Endothelial cell of umbilical vein (primary cell): ENCODE measurements around the gene PDYN. TPM values are rescaled to one million over a fixed set of nuclear protein-coding genes. Genes with fewer than 3 reads are reported as not detected.

Experiments used
- BruUV-seq: library from RNA; stranded (reverse); fragments of 400-500 nt; replicated peaks from 2 replicates; lab custom pipeline; 2021; lab: Mats Ljungman, UMichigan
- CTCF ChIA-PET: fragments of 300-600, 350-600 bp; sonication (Branson Sonifier 250); formaldehyde crosslinking; loops from one replicate; lab custom pipeline; 2021; ENCODE audit warnings: antibody characterized with exemption, inconsistent platforms; lab: Charles Lee
- POLR2A ChIA-PET: fragments of 300-600, 350-600 bp; sonication (Branson Sonifier 250); formaldehyde crosslinking; loops from one replicate; lab custom pipeline; 2021; ENCODE audit warnings: antibody characterized with exemption, inconsistent platforms; lab: Charles Lee
- DNase-seq: peaks from one replicate; pipeline ENCODE4 v3.0.0-alpha.2; 2011; ENCODE audit warnings: low read depth, low spot score
- FAIRE-seq: peaks from 2 replicates; lab custom pipeline; 2011; peaks lifted over from hg19 to GRCh38; lab: Jason Lieb, UNC
- H2AFZ ChIP-seq: 2 replicates; pipeline ENCODE4 v1.6.0; 2012; ENCODE audit warnings: low read depth, low read length, control low read depth, inconsistent platforms
- H3K27ac ChIP-seq: 2 replicates; pipeline ENCODE4 v1.5.1; 2011; ENCODE audit warnings: low read depth, mild to moderate bottlenecking, control low read depth, low read length, moderate library complexity; ENCODE audit not compliant: insufficient read depth
- H3K27me3 ChIP-seq, 2 experiments: 2 replicates each; pipeline versions ENCODE4 v1.6.0 to v1.6.1; 2011; ENCODE audit warnings: low read length in 2 of 2, mixed read lengths in 1 of 2; ENCODE audit not compliant: control insufficient read depth in 2 of 2, insufficient read depth in 2 of 2
- H3K36me3 ChIP-seq, 2 experiments: 2 replicates in 1 of 2; 3 replicates in 1 of 2; pipeline ENCODE4 v1.5.1; 2011; ENCODE audit warnings: low read length in 2 of 2, mild to moderate bottlenecking in 1 of 2, moderate library complexity in 1 of 2; ENCODE audit not compliant: control insufficient read depth in 2 of 2, insufficient read depth in 2 of 2; ENCODE audit errors: extremely low read depth in 1 of 2
- H3K4me1 ChIP-seq: 3 replicates; pipeline ENCODE4 v1.5.1; 2011; ENCODE audit warnings: mild to moderate bottlenecking, low read length; ENCODE audit not compliant: control insufficient read depth, insufficient read depth; ENCODE audit errors: extremely low read depth
- H3K4me2 ChIP-seq: 2 replicates; pipeline ENCODE4 v1.6.1; 2011; ENCODE audit warnings: low read length, control low read depth, mixed read lengths; ENCODE audit not compliant: insufficient read depth
- H3K4me3 ChIP-seq, 3 experiments: fragments of 200-600 bp in 1 of 3; sonication (generic), shearing (Covaris generic) in 1 of 3; replicated peaks in 1 of 3; 2 replicates each; pipeline ENCODE4 v1.5.1; 2011 to 2016; ENCODE audit warnings: control low read depth in 3 of 3, low read length in 3 of 3, mild to moderate bottlenecking in 2 of 3, inconsistent platforms in 1 of 3, low read depth in 1 of 3, moderate library complexity in 1 of 3; ENCODE audit not compliant: insufficient read depth in 1 of 3
- H3K79me2 ChIP-seq: 2 replicates; pipeline ENCODE4 v1.6.0; 2012; ENCODE audit warnings: low read length, inconsistent platforms; ENCODE audit not compliant: control insufficient read depth, insufficient read depth
- H3K9ac ChIP-seq: replicated peaks from 2 replicates; pipeline ENCODE3; 2011; ENCODE audit warnings: low read length, control low read depth; ENCODE audit not compliant: insufficient read depth; ENCODE audit errors: extremely low read depth
- H3K9me1 ChIP-seq: replicated peaks from 3 replicates; pipeline ENCODE4 v1.6.0; 2011; ENCODE audit warnings: mild to moderate bottlenecking, low read length; ENCODE audit not compliant: control insufficient read depth, insufficient read depth; ENCODE audit errors: extremely low read depth
- H3K9me3 ChIP-seq: replicated peaks from 2 replicates; pipeline ENCODE4 v1.5.1; 2012; ENCODE audit warnings: low read length, inconsistent platforms; ENCODE audit not compliant: control insufficient read depth, insufficient read depth
- H4K20me1 ChIP-seq: replicated peaks from 2 replicates; pipeline ENCODE3; 2011; ENCODE audit warnings: mild to moderate bottlenecking, low read length; ENCODE audit not compliant: control insufficient read depth, insufficient read depth; ENCODE audit errors: extremely low read depth
- EZH2 ChIP-seq: IDR thresholded peaks from 2 replicates; pipeline ENCODE4 v1.6.1; 2012; ENCODE audit warnings: borderline replicate concordance, low read depth, mild to moderate bottlenecking, moderate library complexity, low read length, inconsistent platforms; ENCODE audit not compliant: severe bottlenecking
- FOS ChIP-seq: IDR thresholded peaks from 2 replicates; pipeline ENCODE4 v1.6.1; 2011; ENCODE audit warnings: mild to moderate bottlenecking, low read length, moderate library complexity, borderline replicate concordance; ENCODE audit not compliant: insufficient read depth
- GATA2 ChIP-seq: IDR thresholded peaks from 2 replicates; pipeline ENCODE4 v1.7.0; 2011; ENCODE audit warnings: low read depth, mild to moderate bottlenecking, moderate library complexity, mixed read lengths, low read length; ENCODE audit not compliant: insufficient read length, insufficient read depth
- JUN ChIP-seq: IDR thresholded peaks from 2 replicates; pipeline ENCODE4 v1.6.1; 2011; ENCODE audit warnings: borderline replicate concordance, low read depth; ENCODE audit not compliant: insufficient read length, insufficient read depth
- MAX ChIP-seq: IDR thresholded peaks from 2 replicates; pipeline ENCODE4 v1.6.1; 2011; ENCODE audit not compliant: insufficient read depth, insufficient read length
- MYC ChIP-seq: IDR thresholded peaks from one replicate; pipeline ENCODE4 v1.6.1; 2011; ENCODE audit warnings: mild to moderate bottlenecking, low read depth, low read length
- POLR2A ChIP-seq: IDR thresholded peaks from 2 replicates; pipeline ENCODE4 v1.6.1; 2012; ENCODE audit warnings: low read depth, mild to moderate bottlenecking, control low read depth, low read length
- POLR2AphosphoS5 ChIP-seq: IDR thresholded peaks from 2 replicates; pipeline ENCODE4 v1.6.1; 2012; ENCODE audit warnings: low read depth, mild to moderate bottlenecking, control low read depth, low read length, moderate library complexity; ENCODE audit not compliant: insufficient read depth
- dilution Hi-C: fragments of 300-500 bp; cut with MboI; formaldehyde crosslinking; loops from one replicate; pipeline ENCODE4 v1.15.0; 2019; ENCODE audit warnings: low sequenced_read_pairs; ENCODE audit not compliant: extremely low pct_ligation_motif_present
- intact Hi-C: fragments of 100-400 bp; cut with micrococcal nuclease; formaldehyde crosslinking; loops from one replicate; pipeline ENCODE4 v1.10.0; 2022
- polyA plus RNA-seq, 4 experiments: library from polyadenylated mRNA; depleted of rRNA in 3 of 4; stranded (reverse) in 3 of 4; unstranded in 1 of 4; fragments of >200 nt; gene quantifications; 2 replicates each; pipeline versions ENCODE4 v1.2.1 to v1.2.3, GENCODE V29; 2011 to 2012; ENCODE audit warnings: missing spikeins in 1 of 4
- total RNA-seq: library from RNA; stranded (reverse); gene quantifications from 2 replicates; pipeline ENCODE4 v1.2.3, GENCODE V29; 2021
- TF ChIP-seq, protein P1 (sequence below), 2 donors: IDR thresholded peaks; 1 replicate in 1 of 2; 2 replicates in 1 of 2; pipeline ENCODE4 v1.5.1; 2011; ENCODE audit warnings: low read length in 2 of 2, mild to moderate bottlenecking in 2 of 2, moderate library complexity in 2 of 2, control low read depth in 1 of 2, inconsistent platforms in 1 of 2, low read depth in 1 of 2; ENCODE audit not compliant: insufficient read depth in 1 of 2; ENCODE audit errors: extremely low read depth in 1 of 2

PDYN gene
- total and polyA plus RNA-seq, 2 donors (not counting 3 experiments of a cell fraction or from before 2014, with no cell fraction given), result not detected

DNA sequence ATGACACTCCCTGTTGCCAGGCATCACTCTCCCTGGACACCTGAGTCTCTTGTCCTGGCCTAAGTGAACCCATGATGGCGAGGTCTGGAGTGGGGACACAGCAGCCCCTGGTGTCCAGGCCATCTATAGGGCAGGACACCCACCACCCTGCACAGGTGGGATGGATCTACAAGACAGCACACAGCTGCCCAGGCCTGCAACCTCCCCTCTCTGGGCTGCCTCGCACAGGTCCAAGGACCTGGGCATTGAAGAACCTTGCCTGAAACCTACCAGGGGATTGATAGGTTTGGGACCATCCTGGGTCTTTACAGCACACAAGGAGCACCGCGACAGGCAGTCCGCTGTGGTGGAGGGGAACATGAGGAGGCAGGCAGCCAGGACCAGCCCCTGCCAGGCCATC lies 11.2 kb downstream of the PDYN start:
- Histone ChIP-seq H3K79me2 (no peaks in the 10 kb centered on the region), H3K9me1 (no peaks in the 10 kb centered on the region), H3K9me3 (no peaks in the 10 kb centered on the region), H3K4me1 (no peaks in the 10 kb centered on the region), H3K4me3 (no peak overlapping the region), H3K36me3 (no peaks in the 10 kb centered on the region), H2AFZ (no peak overlapping the region), H3K27ac (no peak overlapping the region), H4K20me1 (no peaks in the 10 kb centered on the region), H3K27me3 (no peaks in the 10 kb centered on the region), H3K9ac (no peak overlapping the region), H3K4me2 (no peak overlapping the region)
- CTCF ChIA-PET, result no interaction called here
- no TSS peak for BruUV-seq
- FAIRE-seq (no peak), DNase-seq (no peak)
- intact Hi-C loops, result no loop called here
- dilution Hi-C loops, result no loop called here
- TF ChIP-seq JUN, result no peak
- TF ChIP-seq POLR2AphosphoS5, result no peak
- no peak for TF ChIP-seq POLR2A
- TF ChIP-seq, protein P1, sequence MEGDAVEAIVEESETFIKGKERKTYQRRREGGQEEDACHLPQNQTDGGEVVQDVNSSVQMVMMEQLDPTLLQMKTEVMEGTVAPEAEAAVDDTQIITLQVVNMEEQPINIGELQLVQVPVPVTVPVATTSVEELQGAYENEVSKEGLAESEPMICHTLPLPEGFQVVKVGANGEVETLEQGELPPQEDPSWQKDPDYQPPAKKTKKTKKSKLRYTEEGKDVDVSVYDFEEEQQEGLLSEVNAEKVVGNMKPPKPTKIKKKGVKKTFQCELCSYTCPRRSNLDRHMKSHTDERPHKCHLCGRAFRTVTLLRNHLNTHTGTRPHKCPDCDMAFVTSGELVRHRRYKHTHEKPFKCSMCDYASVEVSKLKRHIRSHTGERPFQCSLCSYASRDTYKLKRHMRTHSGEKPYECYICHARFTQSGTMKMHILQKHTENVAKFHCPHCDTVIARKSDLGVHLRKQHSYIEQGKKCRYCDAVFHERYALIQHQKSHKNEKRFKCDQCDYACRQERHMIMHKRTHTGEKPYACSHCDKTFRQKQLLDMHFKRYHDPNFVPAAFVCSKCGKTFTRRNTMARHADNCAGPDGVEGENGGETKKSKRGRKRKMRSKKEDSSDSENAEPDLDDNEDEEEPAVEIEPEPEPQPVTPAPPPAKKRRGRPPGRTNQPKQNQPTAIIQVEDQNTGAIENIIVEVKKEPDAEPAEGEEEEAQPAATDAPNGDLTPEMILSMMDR (IDR thresholded peaks at IDR 0.05; ENCODE audit: extremely low read depth in 1 of 2, insufficient read depth in 1 of 2, low read depth in 1 of 2, low read length in 2 of 2), result no peak
- TF ChIP-seq MYC, result no peak
- TF ChIP-seq EZH2, result no peak
- no peak for TF ChIP-seq MAX
- no peak for TF ChIP-seq FOS
- no peak for TF ChIP-seq GATA2
- POLR2A ChIA-PET, result no interaction called here
